GM15510 (cell line): ENCODE data around the gene ADK.

ENCODE experiments used
- POLR2A ChIP-seq: IDR thresholded peaks from 3 replicates; pipeline ENCODE4 v1.6.1; 2011; ENCODE audit warnings: borderline replicate concordance; ENCODE audit not compliant: insufficient read length; ENCODE audit errors: extremely low read depth

Gene ADK

DNA sequence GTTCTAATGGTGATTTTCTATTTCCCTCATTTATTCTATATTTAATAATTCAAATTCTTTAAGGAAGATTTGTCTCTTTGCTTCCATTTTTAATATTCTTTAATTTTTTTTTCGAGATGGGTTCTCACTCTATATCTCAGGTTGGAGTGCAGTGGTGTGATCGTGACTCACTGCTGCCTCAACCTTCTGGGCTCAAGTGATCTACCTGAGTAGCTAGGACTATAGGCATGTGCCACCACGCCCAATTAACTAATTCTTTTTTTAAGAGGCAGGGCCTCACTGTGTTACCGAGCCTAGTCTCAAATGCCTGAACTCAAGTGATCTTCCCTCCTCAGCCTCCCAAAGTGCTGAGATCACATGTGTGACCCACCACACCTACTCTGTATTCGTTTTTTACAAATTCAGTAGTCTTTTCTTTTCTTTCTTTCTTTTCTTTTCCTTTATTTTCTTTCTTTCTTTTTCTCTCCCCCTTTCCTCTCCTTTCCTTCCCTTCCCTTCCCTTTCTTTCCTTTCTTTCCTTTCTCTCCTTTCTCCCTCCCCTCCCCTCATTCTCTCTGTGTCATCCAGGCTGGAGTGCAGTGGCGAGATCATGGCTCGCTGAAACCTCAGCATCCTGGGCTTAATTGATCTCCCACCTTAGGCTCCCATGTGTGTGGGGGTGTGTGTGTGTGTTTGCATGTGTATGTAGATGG is 323.1 kb downstream of the ADK start:
- TF ChIP-seq POLR2A: no peak

DNA sequence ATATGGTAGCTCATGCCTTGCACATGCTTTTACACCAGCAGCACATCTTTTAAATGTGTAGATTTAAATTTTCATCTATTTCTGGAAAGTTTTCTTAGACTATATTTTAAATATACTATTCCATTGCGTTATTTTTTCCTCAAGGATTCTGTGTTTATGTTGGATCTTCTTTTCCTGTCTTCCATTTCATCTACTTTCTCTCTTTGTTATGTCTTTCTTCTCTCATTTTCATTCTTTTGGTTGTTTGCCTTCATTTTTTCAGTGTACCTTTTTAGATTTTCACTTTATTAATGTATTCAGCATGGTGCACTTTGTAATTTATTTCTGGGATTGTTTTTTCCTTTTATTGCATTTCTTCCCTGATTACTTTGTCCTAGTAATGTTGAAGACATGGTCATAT is 329.8 kb downstream of the ADK start:
- no peak for TF ChIP-seq POLR2A

DNA sequence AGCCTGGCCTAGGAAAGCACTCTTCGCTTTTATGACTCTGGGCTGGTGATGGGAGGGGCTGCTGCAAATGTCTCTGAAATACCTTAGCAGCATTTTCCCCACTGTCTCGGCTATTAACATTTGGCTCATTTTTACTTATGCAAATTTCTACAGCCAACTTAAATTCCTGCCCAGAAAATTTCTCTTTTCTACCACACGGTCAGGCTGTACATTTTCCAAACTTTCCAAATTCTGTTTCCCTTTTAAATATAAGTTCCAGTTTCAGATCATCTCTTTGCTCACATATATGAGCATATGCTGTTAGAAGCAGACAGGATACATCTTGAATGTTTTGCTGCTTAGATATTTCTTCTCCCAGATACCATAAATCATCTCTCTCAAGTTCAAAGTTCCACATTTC is 332.3 kb downstream of the ADK start:
- no peak for TF ChIP-seq POLR2A

DNA sequence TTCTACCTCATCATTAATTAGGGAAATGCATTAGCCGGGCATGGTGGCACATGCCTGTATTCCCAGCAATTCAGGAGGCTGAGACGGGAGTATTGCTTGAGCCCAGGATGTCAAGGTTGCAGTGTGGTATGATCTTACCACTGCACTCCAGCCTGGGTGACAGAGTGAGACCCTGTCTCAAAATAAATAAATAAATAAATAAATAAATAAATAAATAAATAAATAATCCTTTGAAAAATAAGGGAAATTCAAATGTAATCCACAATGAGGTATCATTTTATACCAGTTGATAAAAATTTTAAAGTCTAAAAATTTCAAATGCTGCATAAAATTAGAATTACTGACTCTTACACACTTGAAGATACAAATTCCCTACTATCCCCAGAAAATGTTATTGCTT is 334.3 kb downstream of the ADK start:
- no peak for TF ChIP-seq POLR2A

DNA sequence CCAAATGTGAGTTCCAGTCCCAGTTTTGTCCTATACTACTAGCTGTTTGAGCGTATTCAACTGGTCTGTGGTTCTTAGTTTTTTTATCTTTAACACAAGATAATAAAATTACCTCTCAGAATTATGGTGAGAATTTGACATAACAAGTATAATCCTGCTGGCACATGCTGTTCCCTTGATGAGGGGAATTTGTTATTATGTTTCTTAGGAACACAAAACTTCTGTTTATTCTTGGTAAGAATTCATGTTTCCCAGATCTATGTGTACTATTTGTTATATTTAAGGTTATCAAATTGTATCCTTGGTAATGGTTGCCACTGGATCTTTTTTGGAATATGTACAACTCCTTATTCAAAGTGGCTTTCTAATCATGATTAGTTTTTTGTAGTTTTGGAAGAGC is 335.6 kb downstream of the ADK start:
- TF ChIP-seq POLR2A: no peak

GRCh38 chr10:74488907-74489306 is 337.9 kb downstream of the ADK start:
- no peak for TF ChIP-seq POLR2A

DNA sequence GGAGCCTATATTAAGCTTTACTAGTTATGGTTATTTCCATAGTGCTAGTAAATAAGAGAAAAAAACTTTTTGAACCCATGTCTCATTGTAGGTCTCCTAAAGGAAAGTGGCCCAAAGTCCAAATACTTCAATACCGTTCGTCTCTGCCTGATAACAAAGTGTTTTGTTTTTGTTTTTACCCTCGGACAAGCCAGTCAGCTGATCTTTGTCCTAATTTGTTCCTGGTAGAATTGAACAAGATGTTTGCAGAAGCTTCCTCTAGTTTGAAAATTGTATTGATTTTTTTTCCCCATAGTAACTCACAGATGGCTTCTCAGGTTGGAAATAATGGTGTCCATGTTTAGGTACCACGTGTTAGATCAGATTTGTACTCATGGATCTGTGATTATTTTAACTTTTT is 339.5 kb downstream of the ADK start:
- no peak for TF ChIP-seq POLR2A

- no peak for TF ChIP-seq POLR2A
Measured at GRCh38 chr10:74491014-74491413, 340.0 kb downstream of the ADK start.

GRCh38 chr10:74500026-74500704 is 349.1 kb downstream of the ADK start:
- no peak for TF ChIP-seq POLR2A

- no peak for TF ChIP-seq POLR2A
Measured at GRCh38 chr10:74500816-74501215, 349.8 kb downstream of the ADK start.

- no peak for TF ChIP-seq POLR2A
Measured at GRCh38 chr10:74502963-74503608, 352.1 kb downstream of the ADK start.

- TF ChIP-seq POLR2A: no peak
Measured at GRCh38 chr10:74507951-74508350, 356.9 kb downstream of the ADK start.

DNA sequence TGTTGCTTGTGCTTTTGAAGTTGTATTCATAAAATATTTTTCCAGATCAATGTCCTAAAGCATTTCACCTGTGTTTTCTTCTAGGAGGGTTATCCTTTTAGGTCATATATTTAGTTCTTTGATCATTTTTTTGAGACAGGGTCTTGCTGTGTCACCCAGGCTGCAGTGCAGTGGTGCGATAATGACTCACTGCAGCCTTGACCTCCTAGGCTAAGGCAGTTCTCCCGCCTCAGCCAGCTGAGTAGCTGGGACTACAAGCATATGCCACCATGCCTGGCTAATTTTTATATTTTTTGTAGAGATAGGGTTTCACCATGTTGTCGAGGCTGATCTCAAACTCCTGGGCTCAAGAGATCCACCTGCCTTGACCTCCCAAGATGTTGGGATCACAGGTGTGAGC is 359.6 kb downstream of the ADK start:
- TF ChIP-seq POLR2A: no peak

- no peak for TF ChIP-seq POLR2A
Measured at GRCh38 chr10:74511051-74511450, 360.0 kb downstream of the ADK start.

DNA sequence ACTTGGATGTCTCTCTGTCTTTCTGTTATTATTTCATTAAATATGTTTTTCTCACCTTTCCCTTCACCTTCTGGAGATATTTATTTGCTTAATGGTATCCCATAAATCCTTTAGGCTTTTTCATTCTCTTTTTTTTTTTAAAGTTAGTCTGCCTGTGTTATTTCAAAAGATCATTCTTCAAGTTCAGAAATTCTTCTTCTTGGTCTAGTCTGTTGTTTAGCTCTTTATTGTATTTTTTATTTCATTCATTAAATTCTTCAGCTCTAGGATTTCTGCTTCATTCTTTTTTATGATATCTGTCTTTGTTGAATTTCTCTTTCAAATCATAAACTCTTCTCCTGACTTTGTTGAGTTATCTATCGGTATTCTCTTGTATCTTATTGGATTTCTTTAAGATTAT is 363.3 kb downstream of the ADK start:
- TF ChIP-seq POLR2A: no peak

GRCh38 chr10:74518061-74518460 is 367.0 kb downstream of the ADK start:
- no peak for TF ChIP-seq POLR2A

DNA sequence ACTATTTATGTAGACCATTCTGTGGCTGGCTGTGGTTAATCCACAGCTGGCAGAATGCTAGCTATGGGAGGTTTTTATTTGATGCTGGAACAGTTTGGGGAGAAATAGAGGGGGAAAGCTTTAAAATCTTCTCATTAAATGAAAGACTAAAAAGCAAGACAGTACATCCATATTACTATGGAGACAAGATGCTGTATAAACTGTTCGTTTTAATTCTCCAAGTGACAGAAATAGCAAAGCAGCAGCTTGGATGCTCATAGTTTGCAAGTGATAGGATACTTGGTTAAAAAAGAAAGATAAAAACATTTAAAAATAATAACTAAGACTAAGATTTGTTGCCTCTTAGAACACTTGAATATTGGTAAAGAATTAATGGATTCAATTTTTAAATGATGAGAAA is 370.5 kb downstream of the ADK start:
- no peak for TF ChIP-seq POLR2A

DNA sequence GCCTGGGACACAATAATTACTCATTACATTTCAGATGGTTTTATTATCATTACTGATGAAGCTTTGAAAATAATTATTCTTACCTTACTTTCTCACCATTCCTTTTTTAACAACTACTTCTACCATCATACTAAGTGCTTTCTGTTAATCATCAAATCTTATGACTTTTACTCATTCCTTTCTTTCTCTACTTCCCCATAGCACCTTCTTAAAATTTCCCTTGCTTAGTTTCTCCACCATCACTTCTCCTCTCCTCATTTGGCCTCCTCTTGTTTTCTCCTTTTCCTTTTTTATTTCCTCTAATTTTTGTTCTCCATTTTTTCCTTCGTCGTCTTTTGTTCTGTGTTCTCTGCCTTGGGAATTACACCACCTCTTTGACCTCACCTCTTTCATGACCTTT is 372.2 kb downstream of the ADK start:
- TF ChIP-seq POLR2A: no peak
